Activated CD4-positive, CD25-positive, alpha-beta regulatory T cell treated with anti-CD3 and anti-CD28 coated beads, Interleukin-2, amount 50 U/mL, for 72 hours (primary cell): ENCODE results near the gene AKAP17A.
"Not testable (repeated sequence)": the region's sequence is repeated elsewhere in the genome, so short reads cannot be mapped to it uniquely, and the experiment has no call there.

Source experiments
- DNase-seq: peaks from one replicate; pipeline ENCODE4 v3.0.0; 2021

Gene AKAP17A

GRCh38 chrX:1609311-1609710 is 17.9 kb downstream of the AKAP17A start:
- DNase-seq = no peak

- DNase-seq = no peak
Observed at GRCh38 chrX:1609762-1610161, 18.4 kb downstream of the AKAP17A start.

- no peak for DNase-seq
Observed at GRCh38 chrX:1610166-1610565, 18.8 kb downstream of the AKAP17A start.

GRCh38 chrX:1610736-1611135 is 19.3 kb downstream of the AKAP17A start:
- no peak for DNase-seq

- no peak for DNase-seq
Observed at GRCh38 chrX:1612641-1613286, 21.4 kb downstream of the AKAP17A start.

- DNase-seq = no peak
Observed at GRCh38 chrX:1614927-1615326, 23.5 kb downstream of the AKAP17A start, which contains the start of gene ASMT. TSS of gene ASMT (plus strand) at chrX:1615059. CDS start at chrX:1615200, 141 bp downstream.

- DNase-seq = no peak
Observed at GRCh38 chrX:1618689-1619088, 27.3 kb downstream of the AKAP17A start.

GRCh38 chrX:1623691-1624090 is 32.3 kb downstream of the AKAP17A start:
- no peak for DNase-seq

GRCh38 chrX:1624158-1624860 is 32.9 kb downstream of the AKAP17A start:
- DNase-seq = peak; percentile 42

- not testable (repeated sequence) for DNase-seq
Observed at GRCh38 chrX:1624861-1625215, 33.4 kb downstream of the AKAP17A start.

GRCh38 chrX:1629244-1629643 is 37.8 kb downstream of the AKAP17A start:
- no peak for DNase-seq

- DNase-seq = no peak
Observed at GRCh38 chrX:1646009-1646408, 54.6 kb downstream of the AKAP17A start.

GRCh38 chrX:1649621-1650020 is 58.2 kb downstream of the AKAP17A start:
- no peak for DNase-seq
